ENCODE results near the gene HMCES.
"Not testable (repeated sequence)": the region's sequence is repeated elsewhere in the genome, so short reads cannot be mapped to it uniquely, and the experiment has no call there.

Gene HMCES

DNA sequence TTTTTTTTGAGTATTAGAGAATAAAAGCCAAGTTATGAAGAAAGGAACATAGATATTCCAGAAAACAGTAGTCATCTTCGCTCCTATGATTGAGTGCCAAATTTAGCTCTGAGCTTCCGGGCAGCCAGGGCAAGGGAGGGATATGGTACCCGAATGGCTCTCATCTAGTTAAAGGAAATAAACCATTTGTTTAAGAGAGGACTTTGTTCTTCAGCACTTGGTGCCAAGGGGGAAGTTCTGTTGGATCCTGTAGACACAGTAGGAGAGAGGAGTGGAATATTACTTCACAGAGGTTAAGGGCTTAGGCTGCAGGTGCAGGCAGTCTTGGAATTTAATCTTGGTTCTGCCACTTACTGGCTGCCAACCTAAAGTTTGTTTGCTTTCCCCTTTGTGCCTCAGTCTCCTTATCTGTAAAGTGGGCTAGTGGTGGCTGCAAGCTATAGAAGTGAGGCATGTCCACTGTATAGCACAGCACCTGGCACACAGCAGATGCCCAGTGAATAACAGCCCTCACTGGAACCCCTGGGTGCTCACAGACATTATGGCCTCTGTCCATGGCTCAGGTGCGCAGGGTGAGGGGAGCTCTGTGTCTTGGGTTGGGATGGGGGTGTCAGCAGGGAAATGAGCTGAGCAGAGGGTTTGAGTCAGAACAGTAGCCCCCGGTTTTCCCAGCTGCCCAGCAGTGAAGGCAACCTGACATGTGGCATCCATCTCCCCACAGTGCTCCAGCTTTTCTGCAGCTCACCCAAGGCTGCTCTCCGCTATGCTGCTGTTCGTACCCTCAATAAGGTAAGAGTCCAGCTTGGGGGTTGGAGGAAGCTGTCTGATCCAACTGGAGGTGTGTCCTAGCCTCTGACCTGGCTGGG is 18.8 kb upstream of the HMCES start:
- no peak for DNase-seq

GRCh38 chr3:129260606-129261005 is 18.1 kb upstream of the HMCES start:
- no peak for DNase-seq

- no peak for DNase-seq
Observed at GRCh38 chr3:129261894-129262293, 16.8 kb upstream of the HMCES start.

DNA sequence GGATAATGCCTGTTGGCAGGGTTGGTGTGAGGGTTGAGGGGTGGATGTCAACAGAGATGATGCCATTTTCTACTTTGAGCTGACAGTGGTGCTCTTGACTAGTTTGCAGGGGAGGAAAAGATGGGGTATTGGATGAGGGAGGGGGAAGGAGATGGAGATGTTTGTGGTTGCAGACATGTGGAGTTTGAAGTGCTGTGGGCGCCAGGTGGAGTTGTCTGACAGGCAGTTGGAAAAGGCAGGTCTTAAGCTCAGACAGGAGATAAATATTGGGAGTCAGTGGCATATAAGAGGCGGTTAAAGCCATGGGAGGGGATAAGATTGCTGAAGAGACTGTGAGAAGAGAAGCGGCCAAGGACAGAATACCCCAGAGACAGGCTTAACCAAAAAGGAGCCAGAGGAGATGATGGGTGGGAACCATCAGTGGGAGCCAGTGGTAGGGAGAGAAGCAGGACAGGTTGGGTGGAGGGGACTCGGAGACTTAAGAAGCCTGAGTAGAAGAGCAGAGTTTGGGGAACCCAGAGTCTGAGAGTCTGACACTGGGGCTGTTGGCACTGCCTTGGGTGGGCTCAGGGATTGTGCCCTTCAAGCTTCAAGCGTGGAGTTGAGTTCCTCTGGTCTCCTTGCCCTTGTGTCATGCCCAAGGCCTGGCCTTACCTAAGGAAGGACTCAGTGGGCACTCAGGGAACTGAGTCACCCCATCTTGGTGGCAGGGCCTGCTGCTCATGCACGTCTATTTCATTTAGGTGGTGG is 15.3 kb upstream of the HMCES start:
- DNase-seq = no peak

GRCh38 chr3:129264994-129265393 is 13.7 kb upstream of the HMCES start:
- DNase-seq = not testable (repeated sequence)

DNA sequence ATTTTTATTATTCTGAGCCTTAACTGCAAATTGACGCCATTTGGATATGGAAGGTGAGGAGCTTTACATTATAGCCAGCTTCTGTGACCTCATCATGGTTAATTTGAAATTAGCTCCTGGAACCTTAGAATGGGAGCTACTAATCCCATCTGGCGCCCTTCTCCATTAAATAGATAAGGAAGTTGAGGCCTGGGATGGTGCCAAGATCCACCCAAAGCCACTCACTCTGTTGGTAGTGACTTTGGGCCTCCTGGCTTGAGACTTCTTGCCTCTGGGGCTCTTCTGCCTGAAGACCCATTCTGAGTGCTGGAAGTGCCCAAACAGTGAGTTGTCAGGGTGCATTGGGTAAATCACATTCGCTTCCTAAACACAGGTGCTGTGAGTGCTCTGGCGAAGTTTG is 12.0 kb upstream of the HMCES start:
- DNase-seq = no peak

DNA sequence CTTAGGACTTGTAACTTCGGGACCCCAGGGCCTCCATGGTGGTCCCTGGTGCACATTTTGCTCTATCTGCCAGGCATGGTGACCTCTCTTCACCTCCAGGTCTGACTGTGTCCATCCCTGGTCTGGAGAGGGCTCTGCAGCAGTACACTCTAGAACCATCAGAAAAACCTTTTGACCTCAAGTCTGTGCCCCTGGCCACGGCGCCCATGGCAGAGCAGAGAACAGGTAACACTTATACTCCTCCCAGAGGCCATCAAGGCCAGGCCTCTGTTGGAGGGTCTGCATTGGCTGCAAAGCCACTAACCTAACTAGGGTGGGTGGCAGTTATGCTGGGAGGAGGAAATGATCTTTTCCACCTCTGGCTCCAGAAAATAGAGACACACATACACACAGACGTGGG is 10.3 kb upstream of the HMCES start:
- no peak for DNase-seq

DNA sequence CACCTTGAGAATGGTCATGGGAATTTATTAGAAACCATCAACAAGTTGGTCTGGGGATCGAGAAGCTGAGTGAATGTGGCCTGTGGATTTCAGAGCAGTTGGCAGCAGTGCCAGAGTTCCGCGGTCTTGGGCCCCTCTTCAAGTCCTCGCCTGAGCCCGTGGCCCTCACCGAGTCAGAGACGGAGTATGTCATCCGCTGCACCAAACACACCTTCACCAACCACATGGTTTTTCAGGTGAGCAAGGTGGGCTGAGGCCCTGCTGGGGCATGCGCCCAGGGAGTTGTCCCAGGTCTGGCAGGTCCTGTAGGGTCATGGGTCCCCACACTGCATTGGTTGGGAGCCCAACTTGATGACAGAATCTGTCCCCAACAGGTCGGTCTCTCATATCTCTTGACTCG is 7.0 kb upstream of the HMCES start:
- DNase-seq = no peak

DNA sequence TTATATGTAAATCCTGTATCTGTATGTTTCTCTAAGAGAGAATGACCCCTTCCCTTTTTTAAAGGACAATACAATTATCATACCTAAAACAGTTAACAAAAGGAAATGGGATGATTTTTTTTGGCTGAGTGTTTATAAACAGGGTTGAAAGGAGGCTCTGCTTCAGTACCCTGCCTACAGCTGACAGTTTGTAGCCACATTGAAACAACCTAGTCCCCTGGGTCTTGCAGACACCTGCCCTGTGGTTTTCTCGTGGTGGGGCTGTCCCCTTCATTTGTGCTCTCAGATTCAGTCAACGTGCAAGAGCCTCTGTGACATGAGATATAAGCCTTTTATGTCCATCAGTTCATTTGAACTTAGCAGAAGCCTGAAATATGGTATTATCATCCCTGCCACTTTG is 2.3 kb upstream of the HMCES start:
- no peak for DNase-seq

- no peak for DNase-seq
Observed at GRCh38 chr3:129277829-129278271, 820 bp upstream of the HMCES start.

- DNase-seq = no peak
Observed at GRCh38 chr3:129278966-129279906, 566 bp downstream of the HMCES start.

- no peak for DNase-seq
Observed at GRCh38 chr3:129280183-129280582, 1.5 kb downstream of the HMCES start.

DNA sequence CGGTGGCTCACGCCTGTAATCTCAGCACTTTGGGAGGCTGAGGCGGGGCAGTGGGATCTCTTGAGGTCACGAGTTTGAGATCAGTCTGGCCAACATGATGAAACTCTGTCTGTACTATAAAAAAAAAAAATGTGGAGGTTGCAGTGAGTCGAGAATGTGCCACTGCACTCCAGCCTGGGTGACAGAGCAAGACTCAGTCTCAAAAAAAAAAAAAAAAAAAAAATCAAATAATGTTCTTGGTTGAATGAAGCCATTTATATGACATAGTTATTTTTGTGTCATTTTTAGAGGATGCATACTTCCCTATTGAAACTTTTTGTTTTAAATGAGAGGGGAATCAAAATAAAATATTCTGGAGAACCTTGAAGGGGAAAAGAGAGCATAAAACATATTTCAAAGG is 3.1 kb downstream of the HMCES start:
- DNase-seq = no peak

- no peak for DNase-seq
Observed at GRCh38 chr3:129282727-129283327, 4.2 kb downstream of the HMCES start.

DNA sequence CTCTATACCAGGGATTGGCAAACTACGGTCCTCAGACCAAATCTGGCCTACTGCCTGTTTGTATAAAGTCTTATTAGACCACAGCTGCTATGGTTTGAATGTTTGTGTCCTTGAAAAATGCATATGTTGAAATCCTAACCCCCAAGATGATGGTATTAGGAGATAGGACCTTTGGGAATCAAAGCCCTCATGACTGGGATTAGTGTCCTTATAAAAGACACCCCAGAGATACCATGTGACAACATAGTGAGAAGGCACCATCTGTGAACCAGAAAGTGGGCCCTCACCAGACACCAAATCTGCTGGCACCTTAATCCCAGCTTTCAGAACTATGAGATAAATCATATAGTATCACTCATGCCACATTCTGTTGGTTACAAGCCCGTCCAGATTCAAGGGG is 7.4 kb downstream of the HMCES start:
- DNase-seq = no peak

GRCh38 chr3:129288446-129288845 is 9.8 kb downstream of the HMCES start:
- no peak for DNase-seq

DNA sequence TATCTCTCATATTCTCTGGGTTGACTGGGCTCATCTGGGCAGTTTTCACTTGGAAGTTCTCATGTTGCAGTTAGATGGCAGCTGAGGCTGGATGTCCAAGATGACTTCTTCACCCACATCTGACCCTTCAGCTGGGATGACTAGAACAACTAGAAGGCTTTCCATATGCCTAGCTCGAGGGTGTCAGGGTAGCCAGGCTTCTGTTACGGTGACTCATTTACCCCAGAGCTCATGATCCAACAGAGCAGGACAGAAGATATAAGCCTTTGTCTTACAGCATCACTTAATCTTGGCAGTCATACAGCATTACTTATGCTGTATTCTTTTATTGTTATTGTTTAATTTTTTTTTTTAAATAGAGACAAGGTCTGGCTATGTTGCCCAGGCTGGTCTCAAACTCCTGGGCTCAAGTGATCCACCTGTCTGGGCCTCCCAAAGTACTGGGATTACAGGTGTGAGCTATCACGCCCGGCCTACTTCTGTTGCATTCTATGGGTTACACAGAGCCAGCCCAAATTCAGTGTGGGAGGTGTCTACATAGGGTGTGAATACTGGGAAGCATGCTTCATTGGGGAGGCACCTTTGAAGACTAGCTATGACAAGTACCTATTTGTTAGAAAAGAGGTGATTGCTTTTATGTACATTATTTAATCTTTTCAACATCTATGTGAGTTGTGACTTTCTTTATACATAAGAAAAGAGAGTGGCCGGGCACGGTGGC is 10.7 kb downstream of the HMCES start:
- no peak for DNase-seq

- DNase-seq = no peak
Observed at GRCh38 chr3:129291236-129291886, 12.7 kb downstream of the HMCES start.

GRCh38 chr3:129295286-129295685 is 16.6 kb downstream of the HMCES start:
- no peak for DNase-seq

DNA sequence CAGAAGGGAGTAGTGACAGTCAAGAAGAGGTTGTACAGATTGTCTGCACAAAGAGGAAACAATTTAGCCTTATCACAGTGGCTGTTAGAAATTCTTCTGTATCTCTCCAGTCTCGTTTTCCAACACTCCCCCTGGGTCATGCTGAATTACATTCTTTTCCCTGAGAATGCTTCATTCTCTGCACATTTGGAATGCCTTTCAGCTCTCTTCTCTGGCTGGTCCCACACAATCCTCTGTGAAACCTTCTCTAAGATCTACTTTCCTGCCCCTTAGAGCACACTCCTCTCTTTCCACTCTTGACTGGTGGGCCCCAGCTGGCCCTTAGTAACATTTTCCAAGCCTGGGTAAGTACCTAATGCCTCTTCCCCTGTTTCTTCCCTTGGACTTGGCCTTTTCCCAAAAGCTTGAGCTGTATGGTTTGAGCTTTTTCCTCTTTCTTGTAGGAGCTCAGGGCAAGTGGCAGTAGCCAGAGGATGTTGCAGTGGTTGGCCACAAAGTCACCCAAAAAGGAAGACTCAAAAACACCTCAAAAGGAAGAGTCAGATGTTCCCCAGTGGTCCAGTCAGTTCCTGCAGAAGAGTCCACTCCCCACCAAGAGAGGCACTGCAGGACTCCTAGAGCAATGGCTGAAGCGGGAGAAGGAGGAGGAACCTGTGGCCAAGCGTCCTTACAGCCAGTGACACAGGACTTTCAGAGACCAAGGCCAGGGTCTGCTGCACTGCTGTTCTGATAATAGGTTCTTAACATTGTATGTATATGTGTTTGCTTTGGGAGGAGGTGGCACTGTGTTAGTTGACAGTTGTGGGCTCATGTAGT is 25.7 kb downstream of the HMCES start:
- no peak for DNase-seq

DNA sequence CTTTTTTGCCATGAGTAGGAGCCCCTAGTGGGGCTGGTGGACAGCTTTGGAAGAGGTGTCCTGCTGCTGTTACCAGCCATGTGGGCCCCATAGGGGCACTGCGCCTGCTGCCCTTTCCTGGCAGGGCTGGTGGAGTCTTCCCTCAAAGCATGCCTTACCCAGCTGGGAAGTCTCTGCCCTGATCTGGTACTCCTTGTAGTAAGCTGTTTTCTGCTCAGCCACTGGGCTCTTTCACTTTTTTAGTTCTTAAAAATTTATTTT is 26.2 kb downstream of the HMCES start:
- DNase-seq = no peak
